GM20000 (cell line): ENCODE measurements around the gene MEG3.

Experiments
- DNase-seq: peaks from one replicate; pipeline ENCODE4 v3.0.0; 2012; ENCODE audit warnings: low spot score
- CTCF ChIP-seq: IDR thresholded peaks from 2 replicates; pipeline ENCODE4 v1.5.1; 2012; ENCODE audit warnings: mild to moderate bottlenecking, control low read depth; ENCODE audit errors: extremely low read depth, missing control alignments

The MEG3 gene

GRCh38 chr14:100845341-100845740 is 19.4 kb downstream of the MEG3 start:
- DNase-seq: no peak
- no peak for TF ChIP-seq CTCF

GRCh38 chr14:100846309-100846859 is 20.5 kb downstream of the MEG3 start:
- TF ChIP-seq CTCF: no peak
- DNase-seq: no peak

GRCh38 chr14:100849115-100849781 is 23.3 kb downstream of the MEG3 start:
- TF ChIP-seq CTCF: no peak

GRCh38 chr14:100850841-100851585 is 25.1 kb downstream of the MEG3 start:
- peak; percentile 82 for TF ChIP-seq CTCF
- peak; percentile 75 for DNase-seq

More at GRCh38 chr14:100849115-100849781, 23.3 kb downstream of the MEG3 start:
- no peak for DNase-seq

GRCh38 chr14:100851586-100851916 is 25.6 kb downstream of the MEG3 start:
- no peak for TF ChIP-seq CTCF
- no peak for DNase-seq

- DNase-seq: no peak
- TF ChIP-seq CTCF: no peak
Observed at GRCh38 chr14:100851946-100852620, 26.2 kb downstream of the MEG3 start.

GRCh38 chr14:100854435-100854834 is 28.5 kb downstream of the MEG3 start:
- no peak for TF ChIP-seq CTCF
- no peak for DNase-seq
